ENCODE measurements around the gene ZGPAT. TPM values are rescaled to one million over a fixed set of nuclear protein-coding genes. Genes with fewer than 3 reads are reported as not detected.

ZGPAT gene
- total RNA-seq, 1 experiment from 2014 or later, result 27.6 TPM

DNA sequence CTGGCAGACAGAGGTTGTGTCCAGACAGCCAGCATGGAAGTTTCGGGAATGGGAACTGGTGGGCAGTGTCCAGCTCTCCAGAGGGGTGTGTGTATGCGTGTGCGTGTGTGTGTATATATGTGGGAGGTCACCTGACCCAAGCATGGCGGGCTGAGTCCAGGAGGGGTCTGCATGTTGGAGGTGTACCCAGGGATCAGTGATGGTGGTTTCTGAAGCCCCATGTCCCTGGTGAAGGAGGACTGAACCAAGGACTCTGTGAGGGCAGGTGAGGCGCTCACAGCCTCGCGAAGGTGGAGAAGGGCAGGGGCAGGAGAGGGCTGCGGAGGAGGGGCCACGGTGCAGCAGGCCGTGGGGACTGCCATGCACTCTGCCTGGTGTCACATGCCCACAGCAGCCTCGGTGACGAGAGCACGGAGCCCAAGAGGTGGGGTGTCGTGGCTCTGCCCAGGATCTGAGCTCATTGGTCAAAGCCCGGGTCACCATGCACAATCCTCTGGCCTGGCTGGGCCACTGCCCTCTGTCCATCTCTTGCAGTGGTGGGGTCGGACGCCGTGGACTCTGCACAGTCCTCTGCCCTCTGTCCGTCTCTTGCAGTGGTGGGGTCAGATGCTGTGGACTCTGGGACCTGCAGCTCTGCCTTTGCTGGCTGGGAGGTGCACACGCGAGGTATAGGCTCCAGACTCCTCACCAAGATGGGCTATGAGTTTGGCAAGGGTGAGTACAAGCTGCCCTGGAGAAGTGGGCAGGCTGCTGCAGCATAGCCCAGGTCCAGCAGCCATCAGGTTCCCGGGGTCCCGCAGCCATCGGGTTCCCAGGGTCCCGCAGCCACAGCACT is 26.5 kb downstream of the ZGPAT start:
- no peak overlapping the region for H3K4ac ChIP-seq (ENCODE audit: low read depth, low read length)
- no peak for DNase-seq

More for the DNA sequence above, 26.5 kb downstream of the ZGPAT start:
- no peaks in the 10 kb centered on the region for H3K9me3 ChIP-seq (ENCODE audit: control insufficient read depth, low read depth, low read length)
- H2BK20ac ChIP-seq (ENCODE audit: low read depth, low read length, poor library complexity, severe bottlenecking), result no peak overlapping the region
- no peak overlapping the region for H2AK5ac ChIP-seq (ENCODE audit: insufficient read length, low read length)
- peak overlapping the region in 2 of 3 experiments; percentile 25 to 49; a peak in 3 of 7 replicates for H3K27ac Mint-ChIP-seq
- no peak overlapping the region for H3K27ac ChIP-seq (ENCODE audit: insufficient read length, low read depth, low read length)
- no peak overlapping the region for H2BK12ac ChIP-seq (ENCODE audit: insufficient read length, low read depth, low read length)
- no peaks in the 10 kb centered on the region for H3K23me2 ChIP-seq (ENCODE audit: insufficient read length, low read depth, low read length, poor library complexity, severe bottlenecking)
- H3K14ac ChIP-seq (ENCODE audit: insufficient read depth, low read length), result no peak overlapping the region
- H3K9ac ChIP-seq (ENCODE audit: extremely low read depth, insufficient read length, low read length), result no peak overlapping the region
- no peaks in the 10 kb centered on the region for H3K4me1 Mint-ChIP-seq
- no peak overlapping the region for H3T11ph ChIP-seq (ENCODE audit: low read length)
- no peak overlapping the region for H4K8ac ChIP-seq (replicated peaks; ENCODE audit: insufficient read length, low read depth, low read length)
- no peaks in the 10 kb centered on the region for H3K79me2 ChIP-seq (ENCODE audit: insufficient read depth, low read length)
- H2BK15ac ChIP-seq (ENCODE audit: low read depth, low read length), result no peak overlapping the region
- H4K91ac ChIP-seq (ENCODE audit: insufficient read length, low read depth, low read length), result no peak overlapping the region
- no peak overlapping the region for H3K56ac ChIP-seq (ENCODE audit: insufficient read length, low read depth, low read length)
- no peaks in the 10 kb centered on the region; the same call in 1 of the 2 replicates for H3K27me3 Mint-ChIP-seq (ENCODE audit: low read depth)
- H3K4me1 ChIP-seq (ENCODE audit: insufficient read depth, low read length), result no peaks in the 10 kb centered on the region
- no peaks in the 10 kb centered on the region for H3K79me1 ChIP-seq (ENCODE audit: insufficient read depth, low read depth, low read length, poor library complexity, severe bottlenecking)
- TF ChIP-seq, protein P1, sequence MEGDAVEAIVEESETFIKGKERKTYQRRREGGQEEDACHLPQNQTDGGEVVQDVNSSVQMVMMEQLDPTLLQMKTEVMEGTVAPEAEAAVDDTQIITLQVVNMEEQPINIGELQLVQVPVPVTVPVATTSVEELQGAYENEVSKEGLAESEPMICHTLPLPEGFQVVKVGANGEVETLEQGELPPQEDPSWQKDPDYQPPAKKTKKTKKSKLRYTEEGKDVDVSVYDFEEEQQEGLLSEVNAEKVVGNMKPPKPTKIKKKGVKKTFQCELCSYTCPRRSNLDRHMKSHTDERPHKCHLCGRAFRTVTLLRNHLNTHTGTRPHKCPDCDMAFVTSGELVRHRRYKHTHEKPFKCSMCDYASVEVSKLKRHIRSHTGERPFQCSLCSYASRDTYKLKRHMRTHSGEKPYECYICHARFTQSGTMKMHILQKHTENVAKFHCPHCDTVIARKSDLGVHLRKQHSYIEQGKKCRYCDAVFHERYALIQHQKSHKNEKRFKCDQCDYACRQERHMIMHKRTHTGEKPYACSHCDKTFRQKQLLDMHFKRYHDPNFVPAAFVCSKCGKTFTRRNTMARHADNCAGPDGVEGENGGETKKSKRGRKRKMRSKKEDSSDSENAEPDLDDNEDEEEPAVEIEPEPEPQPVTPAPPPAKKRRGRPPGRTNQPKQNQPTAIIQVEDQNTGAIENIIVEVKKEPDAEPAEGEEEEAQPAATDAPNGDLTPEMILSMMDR (conservative IDR thresholded peaks at IDR 0.05), result no peak
- H2AFZ ChIP-seq (ENCODE audit: low read length), result no peak overlapping the region
- H3K23ac ChIP-seq (ENCODE audit: insufficient read length, low read depth, low read length), result no peak overlapping the region
- H2BK120ac ChIP-seq (ENCODE audit: low read depth, low read length, poor library complexity, severe bottlenecking), result no peak overlapping the region
- no peak overlapping the region for H4K5ac ChIP-seq (ENCODE audit: insufficient read length, low read depth, low read length)
- H2BK5ac ChIP-seq (ENCODE audit: insufficient read length, low read length), result no peak overlapping the region
- no peak overlapping the region for H3K4me3 Mint-ChIP-seq
- H3K27me3 ChIP-seq (ENCODE audit: insufficient read depth, low read length), result no peaks in the 10 kb centered on the region
- H3K36me3 Mint-ChIP-seq (ENCODE audit: insufficient read depth in 1 of 3, low read depth in 3 of 3), result peaks cover 11 to 28% (median 13%) of the 10 kb centered on the region in 3 experiments; a peak in 6 of 7 replicates
- H4K20me1 ChIP-seq (ENCODE audit: control insufficient read depth, insufficient read depth, insufficient read length), result no peaks in the 10 kb centered on the region
- no peak overlapping the region for H3K18ac ChIP-seq (ENCODE audit: insufficient read length, low read depth, low read length)
- H3K4me2 ChIP-seq (ENCODE audit: insufficient read depth, insufficient read length, low read length), result no peak overlapping the region
- H3K9me3 Mint-ChIP-seq, result no peaks in the 10 kb centered on the region
- WGBS (ENCODE audit: extremely low coverage, insufficient read length, low lambda C conversion rate), result no CpG with 5 or more reads among the region's 25 CpGs

Data from H9 (cell line).